Lower leg skin (tissue), 4 donors: ENCODE results near the gene ROPN1B. TPM values are rescaled to one million over a fixed set of nuclear protein-coding genes. Genes with fewer than 3 reads are reported as not detected.

ENCODE experiments used
- DNase-seq, 2 donors: peaks; one replicate each; pipeline ENCODE4 v3.0.0-alpha.2; 2019; ENCODE audit warnings: low spot score in 2 of 2
- H3K4me3 ChIP-seq: fragments of 200-600 bp; sonication (generic); 2 replicates; pipeline ENCODE4 v1.5.1; 2017; ENCODE audit warnings: mild to moderate bottlenecking, low read depth; ENCODE audit not compliant: poor library complexity, severe bottlenecking
- CTCF ChIP-seq, 3 donors: fragments of 450-650 bp; IDR thresholded peaks; one replicate each; pipeline ENCODE4 v1.5.1; 2016; ENCODE audit warnings: antibody characterized with exemption in 3 of 3, mild to moderate bottlenecking in 3 of 3, moderate library complexity in 2 of 3
- POLR2A ChIP-seq, 2 donors: fragments of 450-650 bp; IDR thresholded peaks; one replicate each; pipeline ENCODE4 v1.6.1; 2016 to 2017; ENCODE audit warnings: antibody characterized with exemption in 2 of 2, mild to moderate bottlenecking in 1 of 2, moderate library complexity in 1 of 2
- WGBS, 2 donors: methylation state at CpG; one replicate each; pipeline ENCODE4 v1.1.5; 2018; 5-methylcytosine and 5-hydroxymethylcytosine counted together
- intact Hi-C: fragments of 100-400 bp; cut with DNase I; formaldehyde crosslinking; loops from one replicate; pipeline ENCODE4 v1.15.0; 2023; ENCODE audit warnings: low total_unique reads
- total RNA-seq, 4 donors: library from RNA; depleted of rRNA; stranded (reverse); fragments of >200 nt; gene quantifications; one replicate each; pipeline ENCODE4 v1.1.0, GENCODE V29; 2016

Gene ROPN1B
- total RNA-seq, 4 donors from 2014 or later = 4.0 to 19.9 (median 10.0) TPM

GRCh38 chr3:126009181-126009580 lies 40.2 kb downstream of the ROPN1B start:
- intact Hi-C loops = no loop called here
- WGBS, 2 donors = 91 to 96% methylated on average over 3 of the region's 3 CpGs
- no peak overlapping the region for H3K4me3 ChIP-seq
- TF ChIP-seq POLR2A (IDR thresholded peaks at IDR 0.05) (no peak), CTCF (IDR thresholded peaks at IDR 0.05) (no peak)
- DNase-seq = peak in 1 of 2 donors; percentile 31

- TF ChIP-seq CTCF (IDR thresholded peaks at IDR 0.05) = no peak
- no peak for TF ChIP-seq POLR2A (IDR thresholded peaks at IDR 0.05)
- H3K4me3 ChIP-seq = no peak overlapping the region
- intact Hi-C loops = no loop called here
- 66 to 80% methylated on average over 8 of the region's 8 CpGs for WGBS, 2 donors
- peak in 1 of 2 donors; percentile 62 for DNase-seq
Measured at GRCh38 chr3:126013751-126014156, 44.8 kb downstream of the ROPN1B start.

- 33 to 41% methylated on average over 4 of the region's 4 CpGs for WGBS, 2 donors
- H3K4me3 ChIP-seq = no peak overlapping the region
- no peak for DNase-seq
- TF ChIP-seq CTCF (IDR thresholded peaks at IDR 0.05) = no peak
- no peak for TF ChIP-seq POLR2A (IDR thresholded peaks at IDR 0.05)
- intact Hi-C loops = no loop called here
Measured at GRCh38 chr3:126014252-126014651, 45.3 kb downstream of the ROPN1B start.

- intact Hi-C loops = no loop called here
- H3K4me3 ChIP-seq = no peak overlapping the region
- 90 to 92% methylated on average over 10 of the region's 10 CpGs for WGBS, 2 donors
- peak in 1 of 2 donors; percentile 79 for DNase-seq
- TF ChIP-seq POLR2A (IDR thresholded peaks at IDR 0.05) (no peak), CTCF (IDR thresholded peaks at IDR 0.05) (no peak)
Measured at GRCh38 chr3:126015075-126015474, 46.1 kb downstream of the ROPN1B start.

- DNase-seq = no peak
- intact Hi-C loops = no loop called here
- TF ChIP-seq POLR2A (IDR thresholded peaks at IDR 0.05) (no peak), CTCF (IDR thresholded peaks at IDR 0.05) (no peak)
- WGBS, 2 donors = 97% methylated on average over 8 of the region's 8 CpGs
- no peak overlapping the region for H3K4me3 ChIP-seq
Measured at GRCh38 chr3:126016616-126017015, 47.6 kb downstream of the ROPN1B start.

GRCh38 chr3:126017362-126017761 lies 48.4 kb downstream of the ROPN1B start:
- no peak for DNase-seq
- no peak overlapping the region for H3K4me3 ChIP-seq
- TF ChIP-seq POLR2A (IDR thresholded peaks at IDR 0.05) (no peak), CTCF (IDR thresholded peaks at IDR 0.05) (no peak)
- intact Hi-C loops = no loop called here
- WGBS, 2 donors = 95 to 97% methylated on average over 6 to 9 of the region's 9 CpGs
